ENCODE results near the gene ALOX12. TPM values are rescaled to one million over a fixed set of nuclear protein-coding genes. Genes with fewer than 3 reads are reported as not detected.

Gene ALOX12
- total RNA-seq, 1 experiment from 2014 or later, result not detected

DNA sequence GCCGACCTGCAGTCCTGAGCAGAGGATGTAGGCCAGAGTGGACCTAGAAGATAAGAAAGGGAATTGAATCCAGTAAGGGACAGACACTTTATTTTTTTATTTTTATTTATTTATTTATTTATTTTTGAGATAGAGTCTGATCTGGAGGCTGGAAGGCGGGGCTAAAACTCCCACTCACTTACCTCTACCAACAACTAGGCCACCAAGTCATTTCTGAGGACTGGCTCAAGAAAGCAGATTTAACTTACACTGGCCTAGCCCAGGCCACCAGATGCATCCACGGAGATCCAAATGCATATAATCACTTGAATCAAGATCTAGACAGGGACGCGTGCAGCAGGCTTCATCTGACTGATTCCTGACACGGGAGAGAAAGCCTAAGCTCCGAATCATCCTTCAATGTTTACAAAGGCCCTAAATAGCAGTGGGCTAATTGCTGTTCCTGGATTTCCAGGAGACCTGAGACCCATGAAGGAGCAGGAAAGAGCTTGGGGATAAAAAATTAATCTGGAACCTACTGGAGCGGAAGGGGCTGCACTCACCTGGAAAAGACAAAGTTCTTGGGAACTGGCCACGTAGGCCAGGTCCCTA lies 1.1 kb upstream of the ALOX12 start (continued):
- TF ChIP-seq, protein P1, sequence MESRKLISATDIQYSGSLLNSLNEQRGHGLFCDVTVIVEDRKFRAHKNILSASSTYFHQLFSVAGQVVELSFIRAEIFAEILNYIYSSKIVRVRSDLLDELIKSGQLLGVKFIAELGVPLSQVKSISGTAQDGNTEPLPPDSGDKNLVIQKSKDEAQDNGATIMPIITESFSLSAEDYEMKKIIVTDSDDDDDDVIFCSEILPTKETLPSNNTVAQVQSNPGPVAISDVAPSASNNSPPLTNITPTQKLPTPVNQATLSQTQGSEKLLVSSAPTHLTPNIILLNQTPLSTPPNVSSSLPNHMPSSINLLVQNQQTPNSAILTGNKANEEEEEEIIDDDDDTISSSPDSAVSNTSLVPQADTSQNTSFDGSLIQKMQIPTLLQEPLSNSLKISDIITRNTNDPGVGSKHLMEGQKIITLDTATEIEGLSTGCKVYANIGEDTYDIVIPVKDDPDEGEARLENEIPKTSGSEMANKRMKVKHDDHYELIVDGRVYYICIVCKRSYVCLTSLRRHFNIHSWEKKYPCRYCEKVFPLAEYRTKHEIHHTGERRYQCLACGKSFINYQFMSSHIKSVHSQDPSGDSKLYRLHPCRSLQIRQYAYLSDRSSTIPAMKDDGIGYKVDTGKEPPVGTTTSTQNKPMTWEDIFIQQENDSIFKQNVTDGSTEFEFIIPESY (IDR thresholded peaks at IDR 0.05; ENCODE audit: extremely low read depth, insufficient replicate concordance, low read length), result no peak
- TF ChIP-seq EZH2 (IDR thresholded peaks at IDR 0.05) (no peak), ELF1 (IDR thresholded peaks at IDR 0.05; ENCODE audit: borderline replicate concordance, low read depth) (no peak)

DNA sequence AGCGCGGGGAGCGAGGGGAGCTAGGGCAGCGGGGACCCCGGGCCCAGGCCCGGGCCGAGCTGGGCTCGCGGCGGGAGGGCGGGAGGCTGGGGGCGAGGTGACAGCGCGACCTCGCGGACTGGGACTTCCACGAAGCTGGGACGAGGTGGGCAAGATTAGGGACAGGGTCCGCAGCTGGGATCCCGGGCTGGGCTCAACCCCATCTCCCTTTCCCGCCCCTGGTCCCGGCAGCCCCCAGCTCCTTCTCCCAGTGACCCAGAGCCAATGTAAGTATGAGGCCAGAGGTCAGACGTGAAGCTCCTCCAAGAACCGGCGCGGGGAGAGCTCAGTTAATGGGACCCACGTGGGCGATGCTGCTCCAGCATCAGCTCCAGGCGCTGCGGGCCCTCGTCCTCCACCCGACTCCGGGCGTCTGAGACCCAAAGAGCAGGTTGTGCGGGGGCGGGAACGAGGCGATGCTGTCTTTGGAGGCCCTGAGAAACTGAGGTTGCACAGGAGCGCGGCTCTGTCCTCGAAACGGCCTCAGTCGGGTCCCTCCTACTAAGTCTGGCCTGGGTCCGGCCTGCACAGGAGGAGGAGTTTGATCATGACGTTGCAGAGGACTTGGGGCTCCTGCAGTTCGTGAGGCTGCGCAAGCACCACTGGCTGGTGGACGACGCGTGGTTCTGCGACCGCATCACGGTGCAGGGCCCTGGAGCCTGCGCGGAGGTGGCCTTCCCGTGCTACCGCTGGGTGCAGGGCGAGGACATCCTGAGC lies 585 bp downstream of the ALOX12 start:
- H3K9me3 ChIP-seq (ENCODE audit: control insufficient read depth in 1 of 2, insufficient read depth in 1 of 2, low read depth in 1 of 2, low read length in 2 of 2), result no peaks in the 10 kb centered on the region
- TF ChIP-seq SRF (IDR thresholded peaks at IDR 0.05; ENCODE audit: low read depth) (no peak), JUND (IDR thresholded peaks at IDR 0.05) (no peak), RAD21 (IDR thresholded peaks at IDR 0.05; ENCODE audit: low read depth) (no peak), CBX3 (IDR thresholded peaks at IDR 0.05; ENCODE audit: low read depth) (no peak)
- TF ChIP-seq, protein P1 (IDR thresholded peaks at IDR 0.05; ENCODE audit: extremely low read depth, insufficient replicate concordance, low read length), result no peak
- peaks cover 9 to 11% of the 10 kb centered on the region in 2 experiments; a peak in 3 of 4 replicates for H3K36me3 ChIP-seq (ENCODE audit: control insufficient read depth in 1 of 2, insufficient read depth in 2 of 2, low read length in 2 of 2)
- no TSS peak for BruUV-seq (replicated peaks)
- no peaks in the 10 kb centered on the region for H4K20me1 ChIP-seq (ENCODE audit: insufficient read depth)
- H2AFZ ChIP-seq (ENCODE audit: low read depth, low read length, poor library complexity, severe bottlenecking), result no peak overlapping the region
- no peak overlapping the region for H3K27ac ChIP-seq (ENCODE audit: low read depth, low read length)
- no peaks in the 10 kb centered on the region for H3K4me1 ChIP-seq (ENCODE audit: control insufficient read depth in 1 of 2, insufficient read depth in 2 of 2, low read length in 2 of 2)
- ChIA-PET CTCF (interaction anchor here (1.4 to 1.7 kb wide), 2 partner anchors 8 to 19 kb away, joined by 4 read pairs; no protein-coding TSS in a partner anchor), POLR2A (interaction anchor here (1.3 kb wide), 1 partner anchor 8 kb away, joined by 4 read pairs; no protein-coding TSS in a partner anchor), RAD21 (ENCODE audit: low non-redundant PET in 1 of 2, low total read pairs in 2 of 2, uncharacterized antibody in 2 of 2, unreplicated experiment in 2 of 2) (no interaction called here)
- DNase-seq (ENCODE audit: low read depth, low spot score) (no peak), ATAC-seq (no peak)
- H3K9ac ChIP-seq (ENCODE audit: low read length), result no peak overlapping the region
- H3K79me2 ChIP-seq (ENCODE audit: insufficient read depth, low read length), result no peaks in the 10 kb centered on the region
- H3K4me2 ChIP-seq (ENCODE audit: low read length), result no peak overlapping the region
- H3K9me2 ChIP-seq (ENCODE audit: insufficient read depth), result no peaks in the 10 kb centered on the region
- no peaks in the 10 kb centered on the region for H3K27me3 ChIP-seq (ENCODE audit: insufficient read depth, low read length)
- intact Hi-C loops (cut with micrococcal nuclease), result no loop called here
- no peak overlapping the region for H3K4me3 ChIP-seq (replicated peaks in 1 of 2; ENCODE audit: low read depth in 1 of 2, low read length in 2 of 2)

Data from HCT116 (cell line).